ENCODE measurements around the gene TPK1.

TPK1 gene

GRCh38 chr7:144713850-144714249 lies 122.0 kb downstream of the TPK1 start:
- DNase-seq: no peak

DNA sequence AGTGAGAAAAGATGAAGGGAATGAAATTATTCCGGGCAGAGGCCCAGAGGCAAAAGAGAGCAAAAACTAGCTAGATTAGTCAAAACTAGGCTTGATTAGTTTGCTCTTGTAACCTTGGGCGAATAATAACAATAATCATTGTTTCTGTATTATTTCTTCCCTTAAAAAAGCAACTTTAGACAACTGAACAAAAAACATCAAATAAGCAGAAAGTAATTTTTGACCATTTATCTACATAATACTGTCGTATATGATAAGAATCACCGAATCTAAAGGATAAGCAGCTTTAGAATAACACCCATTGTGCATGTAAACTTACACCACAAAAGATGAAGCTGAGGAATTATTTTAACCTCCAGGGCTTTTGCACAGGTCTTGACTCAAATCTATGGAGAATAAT lies 125.1 kb downstream of the TPK1 start:
- no peak for DNase-seq

- DNase-seq: no peak
Measured at GRCh38 chr7:144709066-144709465, 126.8 kb downstream of the TPK1 start.

DNA sequence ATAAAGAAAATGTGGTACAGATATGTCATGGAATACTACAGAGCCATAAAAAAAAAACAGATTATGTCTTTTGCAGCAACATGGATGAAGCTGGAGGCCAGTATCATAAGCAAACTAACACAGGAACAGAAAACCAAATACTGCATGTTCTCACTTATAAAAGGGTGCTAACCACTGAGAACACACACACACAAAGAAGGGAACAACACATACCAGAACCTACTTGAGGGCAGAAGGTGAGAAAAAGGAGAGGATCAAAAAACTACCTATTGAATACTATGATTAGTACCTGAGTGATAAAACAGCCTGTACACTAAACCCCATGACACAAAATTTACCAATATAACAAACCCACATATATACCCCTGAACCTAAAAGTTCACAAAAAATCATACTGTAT lies 144.6 kb downstream of the TPK1 start:
- DNase-seq: no peak

DNA sequence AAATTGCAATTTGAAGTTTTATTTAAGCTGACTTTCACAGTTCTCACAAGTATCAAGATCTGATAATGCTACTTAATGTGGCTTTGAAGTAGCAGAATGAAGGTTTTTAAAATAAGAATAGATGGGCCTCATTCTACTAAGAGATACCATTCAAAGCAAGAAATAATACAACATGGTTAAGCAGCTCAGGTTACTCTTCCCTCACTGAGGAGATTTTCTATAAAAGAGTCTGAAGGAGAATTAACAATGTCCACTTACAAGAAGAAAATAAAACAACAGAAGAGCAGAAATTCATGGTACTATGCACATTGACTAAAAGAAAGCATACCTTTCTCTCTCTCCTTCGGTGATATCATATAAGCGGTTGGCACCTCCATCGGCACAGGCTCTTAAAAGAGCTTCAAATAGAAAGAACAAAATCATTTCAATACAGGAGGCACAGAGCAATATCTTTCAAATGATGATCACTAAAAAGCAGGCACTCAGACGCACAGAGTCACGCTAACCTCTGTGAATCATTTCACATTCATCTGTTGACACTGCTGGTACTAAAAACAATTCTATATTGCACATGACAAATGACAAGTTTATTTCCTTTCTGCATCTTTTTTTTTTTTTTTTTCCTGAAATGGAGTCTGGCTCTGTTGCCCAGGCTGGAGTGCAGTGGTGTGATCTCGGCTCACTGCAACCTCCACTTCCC lies 153.1 kb downstream of the TPK1 start:
- no peak for DNase-seq

DNA sequence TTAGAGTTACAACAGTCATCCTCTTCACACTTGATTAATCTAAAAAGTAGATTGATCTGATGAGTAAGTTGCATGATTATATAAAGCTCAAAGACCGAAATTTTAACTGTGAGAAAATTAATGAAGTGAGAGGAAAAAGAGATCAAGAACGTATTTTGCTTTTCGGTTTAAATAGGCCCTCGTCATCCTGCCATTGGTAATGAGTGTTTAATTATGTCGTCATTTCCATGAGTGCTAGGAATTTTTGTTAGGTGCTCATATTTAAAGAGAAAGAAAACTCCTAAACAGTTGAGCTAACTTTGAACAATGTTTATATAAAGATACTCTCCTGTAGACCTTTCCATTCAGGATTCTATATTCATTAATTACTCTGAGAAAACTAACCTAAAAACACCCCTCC lies 159.4 kb downstream of the TPK1 start:
- no peak for DNase-seq

DNA sequence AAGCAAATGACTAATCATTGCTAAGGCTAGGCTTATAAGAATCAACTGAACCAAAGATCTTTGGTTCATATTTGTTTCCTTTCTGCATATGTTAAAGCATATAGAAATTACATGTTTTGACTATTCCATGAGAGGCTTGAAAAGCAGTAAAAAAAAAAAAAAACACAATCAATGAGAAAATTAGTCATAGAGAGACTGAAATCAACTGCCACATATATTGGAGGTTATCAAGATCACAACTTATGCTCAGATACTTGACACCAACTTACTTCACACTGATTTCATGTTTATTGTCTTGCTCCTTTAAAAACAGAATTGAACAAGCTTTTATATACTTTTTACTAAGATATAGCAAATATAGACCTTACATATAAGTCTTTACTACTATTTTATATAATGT lies 161.3 kb downstream of the TPK1 start:
- DNase-seq: no peak

- no peak for DNase-seq
Measured at GRCh38 chr7:144672869-144673268, 163.0 kb downstream of the TPK1 start.

DNA sequence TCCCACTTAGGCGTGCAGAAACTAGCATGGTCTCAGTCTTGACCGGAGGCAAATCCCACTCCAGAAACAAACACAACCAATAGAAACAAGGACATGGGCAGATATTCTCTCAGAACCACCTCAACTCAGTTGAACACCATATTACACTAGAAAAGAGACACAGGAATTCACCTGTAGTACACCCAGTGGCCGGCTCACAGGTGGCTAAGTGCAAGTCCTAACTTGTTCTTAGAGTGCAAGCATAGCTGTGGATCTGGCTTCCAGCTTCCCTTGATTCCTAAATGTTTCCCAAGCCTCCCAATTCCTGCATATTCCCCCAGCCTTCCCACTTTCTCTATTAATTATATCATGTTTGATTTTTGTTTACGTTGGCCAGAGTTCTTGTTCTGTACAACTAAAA lies 164.4 kb downstream of the TPK1 start:
- DNase-seq: no peak

- DNase-seq: peak; percentile 77
Measured at GRCh38 chr7:144670218-144670617, 165.6 kb downstream of the TPK1 start.

GRCh38 chr7:144668503-144668902 lies 167.3 kb downstream of the TPK1 start:
- peak; percentile 17 for DNase-seq

- no peak for DNase-seq
Measured at GRCh38 chr7:144665689-144666381, 170.0 kb downstream of the TPK1 start.

DNA sequence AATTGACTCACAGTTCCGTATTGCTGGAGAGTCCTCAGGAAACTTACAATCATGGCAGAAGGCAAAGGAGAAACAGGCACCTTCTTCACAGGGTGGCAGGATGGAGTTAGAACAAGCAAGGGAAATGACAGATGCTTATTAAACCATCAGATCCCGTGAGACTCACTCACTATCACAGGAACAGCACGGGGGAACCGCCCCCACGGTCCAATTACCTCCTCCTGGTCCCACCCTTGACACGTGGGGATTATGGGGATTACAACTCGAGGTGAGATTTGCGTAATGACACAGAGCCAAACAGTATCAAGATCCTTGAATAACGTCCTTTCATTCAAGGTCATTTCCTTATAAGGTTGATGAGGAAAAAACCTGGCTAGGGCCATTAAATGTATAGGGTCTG lies 176.6 kb downstream of the TPK1 start:
- no peak for DNase-seq

DNA sequence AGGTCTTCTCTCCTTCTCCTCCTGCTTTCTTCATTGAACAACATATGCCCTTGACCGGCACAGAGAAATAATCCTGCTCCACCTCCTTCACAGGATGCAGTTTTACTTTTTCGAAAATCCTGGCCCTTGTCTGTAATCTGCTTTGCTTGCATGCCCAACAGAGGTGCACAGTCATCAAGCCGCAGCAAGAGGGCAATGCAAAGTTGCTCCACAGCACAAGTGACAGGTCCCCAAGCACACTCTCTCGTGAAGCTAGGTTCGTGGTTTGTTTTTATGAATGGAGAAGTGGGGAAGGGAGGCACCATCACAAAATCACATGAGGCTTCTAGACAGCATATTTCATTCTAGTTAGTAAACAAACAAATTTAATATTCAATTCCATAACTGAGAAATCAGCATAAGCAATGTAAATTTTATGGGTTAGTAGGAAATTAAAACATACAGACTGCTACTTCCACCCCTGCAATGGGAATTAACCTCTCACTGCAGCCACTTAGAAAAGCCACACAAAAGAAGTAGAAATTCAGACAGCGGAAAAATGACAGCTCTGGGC lies 178.8 kb downstream of the TPK1 start:
- DNase-seq: peak; percentile 87

- peak; percentile 95 for DNase-seq
Measured at GRCh38 chr7:144653449-144653848, 182.4 kb downstream of the TPK1 start.

DNA sequence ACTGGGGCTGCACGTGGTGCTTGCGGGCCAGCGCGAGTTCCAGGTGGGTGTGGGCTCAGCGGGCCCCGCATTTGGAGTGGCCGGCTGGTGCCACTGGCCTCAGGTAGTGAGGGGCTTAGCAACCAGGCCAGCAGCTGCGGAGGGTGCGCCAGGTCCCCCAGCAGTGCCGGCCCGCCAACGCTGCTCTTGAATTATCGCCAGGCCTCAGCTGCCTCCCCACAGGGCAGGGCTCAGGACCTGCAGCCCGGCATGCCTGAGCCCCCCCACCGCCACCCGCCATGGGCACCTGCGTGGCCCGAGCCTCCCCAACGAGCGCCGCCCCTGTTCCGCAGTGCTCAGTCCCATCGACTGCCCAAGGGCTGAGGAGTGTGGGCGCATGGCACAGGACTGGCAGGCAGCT lies 185.4 kb downstream of the TPK1 start:
- DNase-seq: no peak

GRCh38 chr7:144649120-144649519 lies 186.7 kb downstream of the TPK1 start:
- no peak for DNase-seq

DNA sequence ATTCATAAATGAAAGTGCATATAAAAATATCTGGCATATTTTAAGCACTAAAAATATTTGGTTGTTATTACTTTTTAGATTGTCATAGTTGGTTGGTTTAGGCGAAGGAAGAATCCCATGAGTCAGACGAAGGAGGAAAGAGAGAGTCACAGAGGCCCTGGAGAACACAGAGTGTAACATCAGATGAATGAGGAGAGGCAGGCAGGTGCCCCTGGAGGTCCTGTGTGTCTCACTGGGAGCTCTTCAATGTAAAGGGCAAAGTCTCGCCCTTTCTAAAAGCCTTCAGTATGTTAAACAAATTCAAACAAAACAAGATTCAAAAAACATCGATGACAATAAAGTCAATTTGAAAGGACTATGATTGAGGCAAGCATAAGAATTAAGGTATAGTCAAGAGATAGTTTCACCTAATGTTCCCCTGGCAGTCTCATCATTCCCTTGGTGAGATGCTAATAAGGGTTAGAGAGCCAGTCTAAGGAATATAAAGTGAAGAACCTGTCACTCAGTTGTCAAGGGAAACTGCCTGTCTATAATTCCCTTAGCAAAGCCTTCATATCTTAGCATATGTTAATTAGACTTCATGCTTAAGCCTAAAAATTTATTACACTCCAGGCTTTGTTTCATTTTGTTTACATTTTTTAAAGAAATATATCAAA lies 194.3 kb downstream of the TPK1 start:
- no peak for DNase-seq

- no peak for DNase-seq
Measured at GRCh38 chr7:144632724-144633123, 203.1 kb downstream of the TPK1 start.

GRCh38 chr7:144629598-144629997 lies 206.3 kb downstream of the TPK1 start:
- DNase-seq: no peak

DNA sequence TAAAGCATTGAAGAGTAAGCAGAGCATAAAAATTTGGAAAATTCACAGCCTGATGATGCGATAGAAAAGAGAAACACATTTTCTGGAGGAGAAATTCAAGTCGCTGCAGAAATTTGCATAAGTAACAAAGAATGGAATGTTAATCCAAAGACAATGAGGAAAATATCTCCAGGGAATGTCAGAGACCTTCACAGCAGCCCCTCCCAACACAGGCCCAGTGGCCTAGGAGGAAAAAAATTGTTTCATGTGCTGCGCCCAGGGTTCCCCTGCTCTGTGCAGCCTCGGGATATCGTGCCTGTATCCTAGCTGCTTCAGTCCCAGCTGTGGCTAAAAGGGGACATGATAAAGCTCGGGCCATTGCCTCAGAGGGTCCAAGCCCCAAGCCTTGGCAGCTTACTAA lies 206.8 kb downstream of the TPK1 start:
- DNase-seq: no peak

- no peak for DNase-seq
Measured at GRCh38 chr7:144628176-144628575, 207.7 kb downstream of the TPK1 start.

DNA sequence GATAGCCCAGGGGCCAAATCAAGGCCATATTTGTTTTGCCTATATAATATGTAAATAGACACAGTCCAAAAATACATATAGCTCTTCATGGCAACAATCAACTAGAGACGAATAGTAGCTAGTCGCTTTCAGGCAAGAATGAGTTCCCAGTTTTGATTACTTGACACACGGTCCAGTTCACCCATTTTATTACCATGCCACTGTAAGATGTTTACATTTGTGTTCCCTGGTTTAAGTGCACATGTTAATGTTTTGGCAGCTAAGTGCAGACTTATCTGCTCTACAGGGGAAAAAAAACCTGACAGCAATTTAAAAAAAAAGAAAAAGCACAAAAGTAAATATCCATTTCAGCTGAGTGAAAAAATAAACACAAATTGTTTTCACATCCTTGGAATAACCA lies 213.1 kb downstream of the TPK1 start:
- no peak for DNase-seq

DNA sequence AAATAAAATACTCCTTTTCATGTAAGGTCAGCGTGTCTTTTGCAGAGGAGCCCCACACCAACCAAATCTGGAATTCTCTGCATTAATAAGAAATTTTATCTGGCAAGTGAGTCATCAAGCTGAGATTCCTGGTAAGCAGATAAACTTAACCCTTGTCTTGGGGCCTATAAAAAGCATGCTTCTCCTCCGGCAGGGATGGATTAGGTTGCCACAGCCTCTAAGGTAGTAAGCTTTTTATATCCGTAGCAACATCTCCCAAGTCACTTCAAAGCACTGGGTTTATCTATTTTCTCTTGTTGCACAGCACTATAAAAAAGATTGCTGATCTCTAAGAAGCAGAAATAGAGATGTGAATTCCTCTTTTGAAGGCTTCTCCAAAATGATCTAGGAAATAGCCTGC lies 229.6 kb downstream of the TPK1 start:
- DNase-seq: no peak
